SIG-M5 treated with dmso at 0.1 percent for 504 hours (cell line): Measurements from ENCODE around the gene STAB2.
"Not testable (repeated sequence)": the region's sequence is repeated elsewhere in the genome, so short reads cannot be mapped to it uniquely, and the experiment has no call there.

Experiments
- DNase-seq: peaks from one replicate; lab custom pipeline; 2025; ENCODE audit not compliant: unreplicated experiment; lab: John Stamatoyannopoulos, UW

Gene STAB2

GRCh38 chr12:103805655-103806360 lies 218.7 kb downstream of the STAB2 start:
- DNase-seq = no peak

GRCh38 chr12:103806803-103807202 lies 219.7 kb downstream of the STAB2 start:
- peak; percentile 85 for DNase-seq

GRCh38 chr12:103807561-103808238 lies 220.6 kb downstream of the STAB2 start:
- DNase-seq = no peak

GRCh38 chr12:103808239-103808880 lies 221.3 kb downstream of the STAB2 start:
- DNase-seq = no peak

GRCh38 chr12:103809154-103809553 lies 222.1 kb downstream of the STAB2 start:
- DNase-seq = no peak

- not testable (repeated sequence) for DNase-seq
Observed at GRCh38 chr12:103809639-103810038, 222.6 kb downstream of the STAB2 start.

- no peak for DNase-seq
Observed at GRCh38 chr12:103810111-103810510, 223.0 kb downstream of the STAB2 start.

GRCh38 chr12:103811791-103812190 lies 224.7 kb downstream of the STAB2 start:
- no peak for DNase-seq

GRCh38 chr12:103812789-103813188 lies 225.7 kb downstream of the STAB2 start:
- no peak for DNase-seq

- DNase-seq = no peak
Observed at GRCh38 chr12:103813426-103813825, 226.4 kb downstream of the STAB2 start.

GRCh38 chr12:103813949-103814348 lies 226.9 kb downstream of the STAB2 start:
- DNase-seq = no peak

- DNase-seq = no peak
Observed at GRCh38 chr12:103814436-103814835, 227.4 kb downstream of the STAB2 start.
